DOHH2 (cell line): ENCODE data around the gene SMARCD2.

ENCODE experiments used
- CTCF ChIP-seq: fragments of 200-600 bp; sonication (generic); IDR thresholded peaks from one replicate; pipeline ENCODE4 v1.5.1; 2014; ENCODE audit warnings: antibody characterized with exemption, mild to moderate bottlenecking, low read depth, low read length; ENCODE audit not compliant: poor library complexity, severe bottlenecking
- EZH2phosphoT487 ChIP-seq: fragments of 200-600 bp; sonication (generic); IDR thresholded peaks from 2 replicates; pipeline ENCODE4 v1.6.1; 2017; ENCODE audit warnings: borderline replicate concordance, mild to moderate bottlenecking, antibody characterized with exemption, low read length, moderate library complexity, mixed read lengths

DNA sequence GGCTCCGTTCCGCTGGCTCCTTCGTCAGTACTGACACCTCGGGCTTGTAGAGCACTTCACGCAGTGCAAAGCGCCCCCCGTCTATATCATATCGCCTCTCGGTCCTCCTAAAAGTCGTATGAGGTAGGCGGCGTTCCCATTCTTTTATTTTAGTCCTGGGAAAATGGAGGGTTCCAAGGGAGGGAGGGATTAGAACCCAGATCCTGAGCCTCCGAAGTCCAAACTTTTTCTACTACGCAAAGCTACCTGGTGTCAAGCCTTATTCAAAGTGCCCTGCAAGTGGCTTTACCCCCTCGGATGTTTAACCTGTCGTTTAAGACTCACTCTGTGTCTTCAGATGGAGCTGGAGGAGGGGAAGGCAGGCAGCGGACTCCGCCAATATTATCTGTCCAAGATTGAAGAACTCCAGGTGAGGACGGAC lies 14.7 kb downstream of the SMARCD2 start:
- no peak for TF ChIP-seq CTCF
- no peak for TF ChIP-seq EZH2phosphoT487
